ENCODE measurements around the gene ARMH3. TPM values are rescaled to one million over a fixed set of nuclear protein-coding genes. Genes with fewer than 3 reads are reported as not detected.

Gene ARMH3
- total RNA-seq, 2 donors from 2014 or later = 28.6 to 37.3 TPM

DNA sequence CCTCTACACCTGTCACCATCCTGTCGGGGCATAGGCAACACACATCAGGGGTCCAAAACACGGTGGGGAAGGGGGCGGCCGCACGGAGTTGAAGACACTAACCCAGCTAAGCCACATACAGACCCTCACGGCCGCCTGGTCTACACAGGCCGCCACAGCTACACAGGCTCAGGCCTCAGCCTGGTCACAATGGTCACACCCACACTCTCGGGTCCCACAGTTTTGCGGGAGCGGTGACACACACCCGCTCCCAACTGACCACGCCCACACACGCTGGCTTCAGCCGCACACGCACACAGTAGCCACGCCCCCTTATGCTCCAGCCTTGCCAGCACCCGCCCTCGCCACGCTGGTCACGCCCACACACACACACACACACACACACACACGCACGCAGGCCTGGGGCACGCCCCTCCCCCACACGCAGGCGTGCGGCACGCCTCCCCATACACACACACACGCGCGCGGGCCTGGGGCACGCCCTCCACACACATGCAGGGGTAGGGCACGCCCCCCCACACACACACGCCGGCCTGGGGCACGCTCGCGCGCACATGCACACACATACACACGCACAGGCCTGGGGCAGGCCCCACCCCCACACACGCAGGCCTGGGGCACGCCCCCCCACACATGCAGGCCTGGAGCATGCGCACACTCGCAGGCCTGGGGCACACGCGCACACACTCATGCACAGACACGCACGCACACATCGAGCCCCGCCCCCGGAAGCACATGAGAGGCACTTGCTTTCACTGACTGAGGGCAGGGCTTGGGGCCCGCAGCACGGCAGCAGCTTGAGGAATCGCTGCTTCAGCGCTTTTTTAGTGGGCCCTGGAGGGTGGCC lies 225.4 kb downstream of the ARMH3 start:
- DNase-seq = peak; percentile 95 to 97
- ATAC-seq = peak; percentile 87
- intact Hi-C loops (cut with DNase I, micrococcal nuclease) = no loop called here

DNA sequence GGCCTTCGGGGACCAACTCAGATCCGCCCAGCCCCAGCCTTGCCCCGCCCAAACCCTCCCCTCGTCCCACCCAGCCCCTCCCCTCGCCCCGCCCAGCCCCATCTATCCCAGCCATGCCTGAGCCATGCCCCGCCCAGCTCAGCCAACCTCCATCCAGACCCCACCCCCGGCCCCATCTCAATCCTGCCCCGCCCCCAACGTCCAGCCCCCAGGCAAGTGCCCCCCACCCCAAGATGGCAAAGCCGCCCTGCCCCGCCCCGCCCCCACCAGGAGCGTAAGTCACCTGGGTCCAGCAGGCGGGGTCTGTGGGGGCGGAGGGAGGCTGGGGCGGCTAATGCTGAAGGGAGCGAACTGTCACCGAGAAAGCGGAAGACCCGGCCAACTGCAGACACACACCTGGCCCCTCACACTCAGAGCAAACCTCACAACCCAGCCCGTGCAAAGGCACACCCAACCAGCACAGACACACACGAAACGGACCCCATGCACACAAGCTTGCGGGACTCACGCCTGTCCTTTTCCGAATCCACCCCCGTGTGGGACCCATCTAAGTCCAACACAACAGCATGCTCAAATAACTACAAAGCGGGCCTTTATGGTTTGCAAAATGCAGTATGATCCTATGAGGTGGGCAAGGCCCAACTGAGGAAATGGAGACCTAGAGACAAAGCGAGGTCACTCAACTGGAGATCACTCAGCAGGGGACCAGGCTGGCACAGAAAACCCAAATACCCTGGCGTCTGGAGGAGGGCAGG lies 226.2 kb downstream of the ARMH3 start:
- intact Hi-C loops (cut with DNase I, micrococcal nuclease) = no loop called here
- peak; percentile 13 for ATAC-seq
- peak; percentile 60 to 82 for DNase-seq

DNA sequence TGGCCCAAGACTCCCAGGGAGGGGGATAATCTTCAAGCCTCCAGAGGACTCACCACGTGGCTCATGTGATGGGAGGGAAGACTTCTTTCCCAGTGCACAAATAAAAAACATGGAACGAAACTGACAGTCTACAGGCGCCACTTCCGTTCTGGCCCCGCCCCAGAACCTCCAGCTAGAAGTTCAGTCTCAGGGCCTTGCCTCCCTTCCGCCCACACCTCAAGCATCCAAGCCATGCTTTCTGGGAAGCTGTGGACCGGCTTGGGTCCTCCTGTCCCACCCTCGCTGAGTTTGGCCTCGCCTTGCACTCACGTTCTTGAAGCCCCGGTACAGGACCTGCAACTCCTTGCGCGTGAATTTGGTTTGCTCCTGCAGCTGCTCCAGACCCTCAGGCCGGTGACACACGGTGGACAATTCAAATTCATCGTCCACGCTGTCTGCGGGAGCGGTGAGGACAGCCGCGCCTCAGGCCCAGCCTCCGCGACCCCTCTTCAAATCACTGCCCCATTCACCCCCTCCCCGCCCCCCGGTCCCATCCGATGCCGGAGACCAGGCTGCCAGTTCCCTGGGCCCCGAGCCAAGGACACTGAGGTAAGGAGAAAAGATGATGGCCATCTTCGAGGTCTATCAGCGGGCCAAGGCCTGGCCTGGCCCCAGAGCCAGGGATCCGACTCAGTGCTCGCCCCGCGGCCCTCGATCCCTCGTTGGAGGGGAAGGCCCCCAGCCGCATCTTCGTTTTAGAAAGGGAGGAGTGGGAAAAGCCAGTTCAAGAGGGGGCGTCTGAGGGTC lies 227.0 kb downstream of the ARMH3 start:
- intact Hi-C loops (cut with DNase I, micrococcal nuclease) = no loop called here
- no peak for ATAC-seq
- peak; percentile 48 to 55 for DNase-seq

DNA sequence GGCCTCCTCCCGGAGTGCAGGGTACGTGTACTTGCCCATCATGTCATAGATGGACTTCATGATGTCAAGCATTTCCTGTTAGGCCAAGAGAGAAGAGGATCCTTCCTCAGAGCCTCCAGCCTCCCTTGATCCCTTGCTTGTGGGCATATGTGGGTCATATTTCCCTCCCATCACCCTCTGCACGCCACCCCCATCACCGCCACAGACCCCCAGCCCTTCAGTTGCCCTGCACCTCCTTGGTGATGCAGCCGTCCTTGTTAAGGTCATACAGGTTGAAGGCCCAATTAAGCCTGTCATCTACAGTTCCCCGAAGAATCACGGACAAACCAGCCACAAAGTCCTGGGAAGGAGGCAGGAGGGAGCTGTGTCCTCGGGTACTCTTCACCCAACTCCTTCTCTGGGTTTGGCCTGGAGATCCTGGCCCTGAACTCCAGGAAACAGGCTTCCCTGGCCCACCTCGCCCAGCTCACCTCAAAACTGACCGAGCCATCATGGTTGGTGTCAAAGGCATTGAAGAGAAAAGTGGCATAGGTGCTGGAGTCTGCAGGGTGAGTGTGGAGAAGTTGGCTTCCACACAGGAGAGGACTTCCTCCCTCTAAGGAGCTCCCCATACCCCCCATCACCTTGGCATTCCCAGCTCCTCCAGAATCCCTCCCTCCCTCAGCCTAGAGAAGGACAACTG lies 227.9 kb downstream of the ARMH3 start:
- intact Hi-C loops (cut with DNase I, micrococcal nuclease) = no loop called here
- ATAC-seq (no peak), DNase-seq (no peak)

DNA sequence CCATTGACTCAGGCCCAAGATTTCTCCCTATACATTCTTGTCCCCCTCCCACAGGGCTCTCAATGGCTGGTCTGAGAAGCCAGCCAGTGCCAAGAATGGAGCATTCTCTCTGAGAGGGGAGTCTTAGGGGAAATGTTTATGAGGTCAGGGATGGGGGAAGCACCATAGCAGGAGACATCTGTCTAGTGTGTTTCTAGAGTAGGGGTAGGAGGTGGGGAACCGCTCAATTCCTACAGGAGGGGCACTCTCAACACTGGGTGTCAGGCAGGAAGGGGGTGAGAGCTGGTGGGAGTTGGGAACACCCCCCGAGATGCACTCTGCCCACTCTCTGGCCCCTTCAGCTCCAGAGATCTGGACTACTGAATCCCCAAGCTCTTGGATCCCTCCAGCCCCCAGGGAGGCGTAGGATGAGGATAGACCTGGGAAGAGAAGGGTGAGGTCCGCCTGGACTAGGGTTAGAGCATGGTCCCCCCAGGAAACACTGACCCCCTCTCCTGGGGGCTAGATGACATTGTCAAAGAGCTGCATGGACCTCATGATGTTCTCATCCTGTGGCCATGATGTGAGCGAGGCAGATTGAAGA lies 229.0 kb downstream of the ARMH3 start:
- intact Hi-C loops (cut with DNase I, micrococcal nuclease) = no loop called here
- ATAC-seq = no peak
- no peak for DNase-seq

DNA sequence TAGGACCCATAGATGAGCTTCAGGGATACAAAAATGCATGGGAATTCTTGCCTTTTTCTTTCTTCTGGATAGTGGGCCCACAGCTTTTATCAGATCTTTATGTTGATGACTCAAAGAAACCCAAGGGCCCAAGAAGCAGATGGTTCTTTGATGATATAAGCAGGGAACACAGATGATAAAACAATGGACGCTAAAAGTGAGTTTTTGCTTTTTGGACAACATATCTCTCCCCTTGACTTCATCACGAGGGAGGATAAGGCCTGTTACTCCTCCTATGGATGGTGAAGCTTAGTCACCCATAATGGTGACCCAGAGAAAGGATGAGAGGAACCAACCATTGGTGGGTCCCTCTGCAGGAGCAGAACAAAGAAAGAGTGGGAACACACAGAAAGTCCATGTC lies 231.2 kb downstream of the ARMH3 start:
- intact Hi-C loops (cut with DNase I, micrococcal nuclease) = no loop called here
- DNase-seq (no peak), ATAC-seq (no peak)

DNA sequence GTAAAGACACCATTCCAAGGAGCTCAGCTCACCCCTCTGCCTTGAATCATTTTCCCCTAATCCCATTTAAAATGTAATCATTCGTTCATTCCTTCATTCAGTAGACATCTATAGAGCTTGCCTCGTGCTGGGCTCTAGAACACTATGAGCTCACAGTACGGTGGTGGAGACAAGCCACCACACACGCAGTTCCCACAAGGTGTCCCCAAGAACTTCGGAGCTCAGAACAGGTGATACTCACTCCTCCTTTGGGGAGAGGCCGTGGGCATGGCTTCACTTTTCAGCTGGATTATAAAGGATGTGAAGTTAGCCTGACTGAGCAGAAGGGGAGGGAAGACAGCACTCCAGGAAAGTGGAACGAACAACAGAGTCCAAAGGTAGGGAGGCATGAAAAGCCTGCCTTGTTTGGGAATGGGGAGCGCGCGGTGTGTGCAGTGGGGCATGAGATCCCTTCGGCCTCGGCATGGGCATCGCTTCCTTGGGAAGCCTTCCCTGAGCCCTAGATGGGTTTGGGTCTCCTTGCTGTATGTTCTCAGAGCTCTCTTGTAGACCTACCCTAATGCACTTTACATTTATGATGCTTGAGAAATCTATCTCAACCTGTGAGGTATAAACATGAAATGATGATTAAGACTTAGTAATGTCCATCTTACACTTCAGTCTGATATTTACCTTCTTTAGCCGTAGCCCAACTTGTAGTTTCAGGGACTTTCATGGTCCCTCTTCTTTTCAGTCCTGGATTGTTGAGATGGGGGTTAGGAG lies 236.9 kb downstream of the ARMH3 start:
- peak; percentile 32 for ATAC-seq
- DNase-seq = peak; percentile 56 to 61
- intact Hi-C loops (cut with DNase I, micrococcal nuclease) = no loop called here

DNA sequence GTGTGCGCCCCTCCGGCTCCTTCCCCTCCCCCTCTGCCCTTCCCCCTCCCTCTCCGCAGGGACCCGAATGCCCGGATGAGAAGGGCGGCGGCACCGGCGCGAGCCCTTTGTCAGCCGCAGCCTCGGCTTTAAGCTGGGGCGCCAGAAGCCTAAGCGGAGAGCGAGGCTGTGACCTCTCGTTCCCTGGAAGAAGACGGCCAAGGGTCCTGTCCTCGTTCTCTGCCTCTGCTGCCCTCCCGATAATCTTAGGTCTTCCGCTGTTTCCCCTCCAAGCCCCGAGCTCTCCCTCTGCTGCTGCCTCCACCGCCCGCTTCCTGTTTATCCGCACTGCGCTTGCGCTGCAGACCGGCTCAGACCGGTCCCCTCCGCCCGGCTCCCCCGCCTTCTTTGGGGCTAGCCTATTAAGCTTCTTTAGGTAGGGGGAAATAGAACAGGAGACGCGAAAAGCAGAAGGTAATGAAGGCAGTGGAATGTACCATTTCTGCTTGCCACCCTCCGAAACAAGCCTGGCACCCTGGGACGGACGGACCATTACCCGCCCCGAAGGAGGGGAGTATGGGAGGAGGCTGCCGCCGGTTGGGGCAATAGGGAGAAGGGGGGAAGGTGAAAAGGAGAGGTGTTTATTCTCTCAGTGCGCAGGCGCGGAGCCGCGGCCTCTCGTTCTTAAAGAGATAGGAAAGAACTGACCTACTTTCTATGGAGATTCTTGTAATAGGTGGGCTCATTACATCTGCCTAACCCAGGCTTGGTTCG lies 237.7 kb downstream of the ARMH3 start, which contains the start of gene OGA:
Gene OGA (minus strand): TSS at position 326 of the 753 bp plus-strand sequence. CDS start 422 bp downstream, outside the sequence.
- ATAC-seq = peak; percentile 86
- peak; percentile 98 to 99 for DNase-seq
- intact Hi-C loops (cut with DNase I, micrococcal nuclease) = no loop called here

DNA sequence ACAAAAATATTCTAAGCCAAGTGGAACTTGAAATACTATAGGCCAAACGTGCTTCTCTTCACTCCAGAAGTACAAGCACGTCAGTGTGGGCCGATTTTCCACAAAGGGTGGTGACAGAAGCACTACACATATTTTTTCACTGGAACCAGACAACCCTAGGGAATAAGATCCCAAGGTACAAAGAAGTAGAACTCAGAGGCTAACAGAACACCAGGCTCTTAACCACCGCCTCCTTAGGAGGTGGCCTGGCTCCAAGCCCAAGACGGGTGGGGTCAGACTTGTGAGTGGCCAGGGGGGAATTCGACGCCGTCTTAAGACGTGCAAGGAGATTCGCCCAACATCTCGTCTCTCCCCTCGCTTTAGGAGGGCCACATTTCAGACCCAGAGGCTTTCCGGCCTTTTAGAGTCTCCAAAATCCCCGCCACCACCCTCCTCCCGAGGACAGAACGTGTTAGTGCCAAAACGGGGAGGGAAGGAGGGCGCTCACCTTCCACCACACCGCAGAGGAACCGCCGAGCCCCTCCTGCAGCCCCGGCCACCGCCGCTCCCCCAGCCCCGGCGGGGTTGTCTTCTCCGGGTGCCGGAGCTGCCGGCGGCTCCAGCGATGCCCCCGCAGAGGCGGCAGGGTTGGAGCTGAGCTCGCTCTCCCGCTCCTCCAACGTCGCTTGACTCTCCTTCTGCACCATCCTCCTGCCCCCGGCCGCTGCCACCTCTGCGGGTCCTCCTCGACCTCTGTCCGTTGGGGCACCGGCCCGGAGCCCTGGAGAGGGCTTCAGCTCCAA lies 238.4 kb downstream of the ARMH3 start:
- ATAC-seq (peak; percentile 67), DNase-seq (peak; percentile 95 to 96)
- intact Hi-C loops (cut with DNase I, micrococcal nuclease) = no loop called here

DNA sequence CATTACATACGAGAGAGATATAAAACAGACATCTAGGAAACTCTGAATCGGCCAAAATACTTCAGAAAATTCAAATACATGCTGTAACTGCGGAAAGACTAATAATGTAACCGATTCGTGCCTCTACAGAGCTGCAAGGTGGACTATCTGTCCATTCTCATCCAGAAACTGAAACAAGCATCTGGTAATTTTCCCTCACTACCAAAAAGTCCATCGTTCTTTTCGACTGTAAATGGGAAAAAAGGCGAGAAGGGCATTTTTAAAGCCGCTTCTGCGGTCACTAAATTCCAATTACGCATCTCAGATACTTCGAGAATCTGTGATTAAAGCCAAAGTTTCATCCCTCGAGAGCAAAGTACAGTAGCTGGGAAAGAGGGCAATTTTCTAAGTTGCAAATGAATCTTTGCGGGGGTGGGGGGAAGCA lies 239.0 kb downstream of the ARMH3 start:
- ATAC-seq = no peak
- DNase-seq = no peak
- intact Hi-C loops (cut with DNase I, micrococcal nuclease) = no loop called here

DNA sequence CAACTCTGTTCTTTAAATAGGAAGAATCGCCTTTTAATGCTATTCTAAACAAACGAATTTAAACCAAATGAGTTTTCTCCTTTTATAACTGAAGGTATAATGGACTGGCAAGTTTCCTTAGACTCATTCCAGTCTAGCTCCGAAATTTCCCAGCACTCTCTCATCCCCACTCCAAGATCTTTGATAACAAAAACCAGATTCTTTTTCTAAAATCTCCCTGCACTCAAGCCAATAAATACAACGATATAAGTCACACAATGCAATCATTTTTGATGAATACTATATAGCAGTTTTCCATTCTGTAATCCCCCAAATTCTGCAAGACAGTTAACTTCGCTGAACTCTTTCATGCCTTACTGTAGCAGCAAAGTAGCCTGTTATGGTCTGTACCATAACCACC lies 239.6 kb downstream of the ARMH3 start:
- no peak for ATAC-seq
- DNase-seq = no peak
- intact Hi-C loops (cut with DNase I, micrococcal nuclease) = no loop called here

DNA sequence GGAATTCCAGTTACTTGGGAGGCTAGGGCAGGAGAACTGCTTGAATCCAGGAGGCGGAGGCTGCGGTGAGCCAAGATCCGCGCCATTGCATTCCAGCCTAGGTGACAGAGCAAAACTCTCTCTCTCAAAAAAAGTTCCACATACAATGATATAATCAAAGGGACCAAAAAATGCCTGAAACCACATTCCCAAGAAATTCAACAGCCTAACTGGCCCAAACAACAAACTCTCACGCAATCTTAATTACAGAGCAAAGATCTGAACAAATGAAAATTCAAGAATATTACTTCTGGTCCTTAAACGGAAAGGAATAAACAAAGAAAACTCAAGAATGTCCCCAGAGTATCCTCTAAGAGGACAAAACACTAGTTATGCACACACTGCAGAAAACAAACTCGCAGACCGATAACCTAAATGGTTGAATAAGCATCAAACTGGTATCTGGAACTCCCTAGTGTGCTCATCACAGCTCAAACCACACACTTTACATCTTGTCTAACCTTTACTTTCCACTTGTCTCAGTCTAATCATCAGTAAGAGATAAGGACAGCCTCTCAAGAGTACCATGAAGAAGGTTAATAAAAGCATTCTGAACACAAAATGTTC lies 241.4 kb downstream of the ARMH3 start:
- intact Hi-C loops (cut with DNase I, micrococcal nuclease) = no loop called here
- no peak for ATAC-seq
- no peak for DNase-seq

DNA sequence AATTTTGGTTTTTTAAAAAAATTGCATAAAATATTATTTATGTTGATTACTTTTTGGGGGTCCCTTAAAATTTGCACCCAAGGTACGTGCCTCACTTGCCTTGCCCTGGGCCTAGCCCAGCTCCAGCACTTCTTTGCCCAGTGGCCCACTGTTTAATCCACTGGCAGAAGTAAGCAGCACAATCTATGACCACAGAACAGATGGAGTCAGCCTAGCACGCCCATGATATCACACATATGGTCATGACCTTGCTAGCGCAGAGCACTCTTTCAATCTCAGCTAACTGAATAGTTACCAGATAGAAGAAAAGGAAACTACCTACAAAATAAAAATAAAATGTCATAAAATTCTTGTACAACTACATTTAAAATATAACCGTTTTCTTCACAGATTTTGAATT lies 243.4 kb downstream of the ARMH3 start:
- intact Hi-C loops (cut with DNase I, micrococcal nuclease) = no loop called here
- DNase-seq (no peak), ATAC-seq (no peak)

DNA sequence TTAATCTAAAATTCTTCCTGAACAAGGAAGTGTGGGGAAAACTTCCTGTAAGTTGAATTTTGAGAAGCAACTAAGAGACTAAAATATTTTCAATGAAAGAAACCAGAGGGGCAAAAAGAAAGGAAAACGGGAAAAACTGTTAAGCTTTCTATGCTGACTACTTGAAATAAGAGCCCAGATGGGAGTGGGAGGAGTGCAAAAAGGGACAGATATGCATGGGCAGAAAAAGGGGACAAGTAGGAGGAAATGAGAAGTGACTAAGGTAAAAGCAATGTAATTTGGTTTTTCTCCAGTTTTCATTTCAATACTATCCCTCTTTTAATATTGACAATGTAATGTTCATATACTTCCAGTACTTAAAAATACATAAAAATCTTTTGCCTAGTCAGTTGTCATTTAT lies 248.8 kb downstream of the ARMH3 start:
- no peak for ATAC-seq
- DNase-seq = no peak
- intact Hi-C loops (cut with DNase I, micrococcal nuclease) = no loop called here

DNA sequence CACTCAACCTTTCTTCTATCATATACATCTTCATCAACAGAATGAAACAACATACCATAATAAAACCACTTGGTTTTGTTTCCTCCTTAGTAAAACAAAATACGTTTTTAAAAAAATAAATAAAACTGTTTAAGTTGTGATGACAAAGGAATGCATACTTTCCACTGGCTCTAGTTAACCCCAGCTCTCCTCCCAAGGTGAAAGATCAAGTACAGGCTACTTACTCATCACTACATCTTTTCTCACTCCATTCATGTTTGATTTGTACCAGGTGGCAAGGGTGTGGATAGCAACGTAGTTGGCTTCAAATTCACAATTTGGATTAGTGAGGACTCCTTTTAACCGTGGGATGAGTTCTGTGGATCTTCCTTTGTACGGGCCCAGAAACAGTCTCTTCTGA lies 252.5 kb downstream of the ARMH3 start:
- intact Hi-C loops (cut with DNase I, micrococcal nuclease) = no loop called here
- DNase-seq = no peak
- no peak for ATAC-seq

All from left colon (tissue), 2 donors.